GM12878 (cell line): Measurements from ENCODE around the gene RAB26. TPM values are rescaled to one million over a fixed set of nuclear protein-coding genes. Genes with fewer than 3 reads are reported as not detected.

Source experiments
- ASH2L ChIP-seq: fragments of 300-600, 200-600 bp; sonication (generic); IDR thresholded peaks from 2 replicates; pipeline ENCODE4 v1.6.1; 2017; ENCODE audit warnings: low read depth, mild to moderate bottlenecking, borderline replicate concordance
- BRCA1 ChIP-seq: IDR thresholded peaks from 2 replicates; pipeline ENCODE4 v1.6.1; 2011; ENCODE audit warnings: low read depth, low read length, improper control_type of control experiment
- CBX5 ChIP-seq: sonication (generic); IDR thresholded peaks from 2 replicates; pipeline ENCODE4 v1.6.1; 2016; ENCODE audit warnings: low read depth, moderate library complexity, mild to moderate bottlenecking, inconsistent platforms
- FOS ChIP-seq: IDR thresholded peaks from 3 replicates; pipeline ENCODE4 v1.6.1; 2011; ENCODE audit warnings: borderline replicate concordance; ENCODE audit not compliant: insufficient read length; ENCODE audit errors: extremely low read depth
- IKZF2 ChIP-seq, 2 experiments: fragments of 450-650 bp; IDR thresholded peaks; 2 replicates each; pipeline ENCODE4 v1.6.1; 2017; ENCODE audit warnings: mild to moderate bottlenecking in 2 of 2, moderate library complexity in 2 of 2
- KLF5 ChIP-seq: fragments of 450-650 bp; IDR thresholded peaks from 2 replicates; pipeline ENCODE4 v1.6.1; 2014; ENCODE audit warnings: mild to moderate bottlenecking; ENCODE audit not compliant: partially characterized antibody
- NKRF ChIP-seq: fragments of 450-650 bp; conservative IDR thresholded peaks from 2 replicates; pipeline ENCODE4 v1.6.1; 2017; ENCODE audit warnings: mild to moderate bottlenecking, moderate library complexity
- SREBF2 ChIP-seq: IDR thresholded peaks from 2 replicates; pipeline ENCODE4 v1.6.1; 2012; ENCODE audit warnings: mild to moderate bottlenecking, low read length
- ZBTB4 ChIP-seq: fragments of 450-650 bp; formaldehyde crosslinking; IDR thresholded peaks from 2 replicates; pipeline ENCODE4 v1.4.0; 2022; ENCODE audit warnings: mild to moderate bottlenecking, moderate library complexity
- polyA plus RNA-seq, 11 experiments: library from polyadenylated mRNA; depleted of rRNA in 4 of 11; unstranded in 6 of 11; stranded (reverse) in 5 of 11; fragments of >200 nt; fragmentation: Nextera tagmentation in 4 of 11; fragmentation: Illumina TruSeq in 1 of 11; extraction: Ambion mirVana in 4 of 11; extraction: Trizol in 1 of 11; gene quantifications; 1 replicate in 1 of 11; 2 replicates in 10 of 11; pipeline versions ENCODE4 v1.2.1 to v1.2.3, GENCODE V29; 2011 to 2016; ENCODE audit warnings: inconsistent platforms in 2 of 11, missing spikeins in 2 of 11, low read depth in 1 of 11
- total RNA-seq, 4 experiments: library from RNA; depleted of rRNA in 3 of 4; stranded (reverse); fragments of >200 nt in 3 of 4; fragmentation: Illumina TruSeq in 1 of 4; extraction: Trizol in 1 of 4; gene quantifications; 2 replicates each; pipeline versions ENCODE4 v1.2.1 to v1.2.3, GENCODE V29; 2013 to 2021

RAB26 gene
- total and polyA plus RNA-seq, 10 of the 15 experiments (the other 5 are each of a cell fraction or from before 2014, with no cell fraction given), result 0.13 to 4.5 (median 0.33) TPM; not detected in 1

- TF ChIP-seq NKRF (no peak), BRCA1 (no peak), CBX5 (no peak), SREBF2 (no peak), KLF5 (no peak), FOS (no peak), IKZF2 (IDR thresholded peaks at IDR 0.05) (no peak), ZBTB4 (CRISPR knock-in tag) (no peak), ASH2L (no peak)
These were observed 8.4 kb downstream of the RAB26 start (continued) for GRCh38 chr16:2156849-2157224.
